Loucy (cell line): ENCODE data around the gene TSHZ2.

Experiments
- H2AFZ ChIP-seq: fragments of 200-600 bp; sonication (generic); 2 replicates; pipeline ENCODE4 v1.6.0; 2016; ENCODE audit warnings: antibody characterized with exemption, mild to moderate bottlenecking, low read length, moderate library complexity
- H3F3A ChIP-seq: fragments of 200-600 bp; 2 replicates; pipeline ENCODE4 v1.6.0; 2016; ENCODE audit warnings: antibody characterized with exemption, low read depth, mild to moderate bottlenecking
- H3K27me3 ChIP-seq: fragments of 200-600 bp; sonication (generic); 2 replicates; pipeline ENCODE4 v1.6.1; 2014; ENCODE audit warnings: low read length, mild to moderate bottlenecking; ENCODE audit not compliant: insufficient read depth, poor library complexity, severe bottlenecking
- H3K36me3 ChIP-seq: fragments of 200-600 bp; sonication (generic); 2 replicates; pipeline ENCODE4 v1.6.1; 2016; ENCODE audit warnings: low read length; ENCODE audit not compliant: insufficient read depth
- H3K4me1 ChIP-seq: fragments of 200-600 bp; sonication (generic); 2 replicates; pipeline ENCODE4 v1.5.1; 2014; ENCODE audit warnings: low read length, mild to moderate bottlenecking; ENCODE audit not compliant: insufficient read depth, poor library complexity, severe bottlenecking
- H3K4me2 ChIP-seq: fragments of 200-600 bp; sonication (generic); 2 replicates; pipeline ENCODE4 v1.6.0; 2014; ENCODE audit warnings: antibody characterized with exemption, low read length, low read depth, mild to moderate bottlenecking; ENCODE audit not compliant: poor library complexity, severe bottlenecking
- H3K4me3 ChIP-seq: fragments of 200-600 bp; sonication (generic); 2 replicates; pipeline ENCODE4 v1.5.1; 2014; ENCODE audit warnings: low read length, mild to moderate bottlenecking, mixed read lengths; ENCODE audit not compliant: poor library complexity, severe bottlenecking
- H3K79me2 ChIP-seq: fragments of 200-600 bp; sonication (generic); 2 replicates; pipeline ENCODE4 v1.6.1; 2014; ENCODE audit warnings: low read length; ENCODE audit not compliant: insufficient read depth
- H3K9ac ChIP-seq: fragments of 200-600 bp; sonication (generic); 2 replicates; pipeline ENCODE4 v1.6.0; 2014; ENCODE audit warnings: mild to moderate bottlenecking, low read depth, low read length, moderate library complexity; ENCODE audit not compliant: poor library complexity, severe bottlenecking
- H3K9me2 ChIP-seq: fragments of 200-600 bp; sonication (generic); replicated peaks from 2 replicates; pipeline ENCODE4 v1.6.1; 2016; ENCODE audit warnings: low read depth, low read length, mixed read lengths
- H3K9me3 ChIP-seq: fragments of 200-600 bp; sonication (generic); 2 replicates; pipeline ENCODE4 v1.6.1; 2014; ENCODE audit warnings: mild to moderate bottlenecking, antibody characterized with exemption, low read length, low read depth; ENCODE audit not compliant: insufficient read depth
- H4K20me1 ChIP-seq: fragments of 200-600 bp; sonication (generic); 2 replicates; pipeline ENCODE4 v1.6.0; 2014; ENCODE audit warnings: antibody characterized with exemption, low read length, mild to moderate bottlenecking; ENCODE audit not compliant: insufficient read depth, poor library complexity, severe bottlenecking
- EZH2phosphoT487 ChIP-seq: fragments of 200-600 bp; IDR thresholded peaks from 2 replicates; pipeline ENCODE4 v1.6.1; 2018; ENCODE audit warnings: antibody characterized with exemption, mild to moderate bottlenecking, moderate library complexity, borderline replicate concordance
- TF ChIP-seq, protein P1 (sequence below): fragments of 200-600 bp; sonication (generic); conservative IDR thresholded peaks from 2 replicates; pipeline ENCODE4 v1.5.1; 2014; ENCODE audit warnings: mild to moderate bottlenecking, antibody characterized with exemption, low read length

Gene TSHZ2

DNA sequence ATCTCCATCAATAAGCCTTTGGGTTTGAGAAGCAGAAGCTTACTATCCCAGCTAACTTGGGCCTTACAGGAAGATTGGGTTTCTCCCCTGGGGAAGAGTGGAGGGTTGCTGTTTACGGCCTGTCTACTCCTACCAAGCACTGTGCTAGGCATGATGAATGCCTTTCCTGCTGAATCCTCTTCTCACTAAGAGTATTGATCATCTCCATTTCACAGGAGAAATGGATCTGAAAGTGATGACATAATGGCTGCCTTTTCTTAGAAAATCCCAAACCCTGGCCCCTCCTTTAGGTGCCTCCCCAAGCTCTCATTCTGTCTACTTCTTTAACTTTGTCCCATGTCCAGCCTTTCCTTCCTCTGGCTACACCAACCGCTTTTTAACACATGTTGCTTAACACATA, 66.1 kb downstream of the TSHZ2 start:
- Histone ChIP-seq H3K36me3 (no peaks in the 10 kb centered on the region), H3K4me3 (no peak overlapping the region), H3K9ac (no peak overlapping the region), H4K20me1 (no peaks in the 10 kb centered on the region), H3K4me2 (no peak overlapping the region), H3F3A (no peaks in the 10 kb centered on the region), H2AFZ (no peak overlapping the region), H3K9me2 (no peaks in the 10 kb centered on the region), H3K27me3 (no peaks in the 10 kb centered on the region), H3K79me2 (no peaks in the 10 kb centered on the region), H3K9me3 (no peaks in the 10 kb centered on the region), H3K4me1 (no peaks in the 10 kb centered on the region)
- TF ChIP-seq, protein P1, sequence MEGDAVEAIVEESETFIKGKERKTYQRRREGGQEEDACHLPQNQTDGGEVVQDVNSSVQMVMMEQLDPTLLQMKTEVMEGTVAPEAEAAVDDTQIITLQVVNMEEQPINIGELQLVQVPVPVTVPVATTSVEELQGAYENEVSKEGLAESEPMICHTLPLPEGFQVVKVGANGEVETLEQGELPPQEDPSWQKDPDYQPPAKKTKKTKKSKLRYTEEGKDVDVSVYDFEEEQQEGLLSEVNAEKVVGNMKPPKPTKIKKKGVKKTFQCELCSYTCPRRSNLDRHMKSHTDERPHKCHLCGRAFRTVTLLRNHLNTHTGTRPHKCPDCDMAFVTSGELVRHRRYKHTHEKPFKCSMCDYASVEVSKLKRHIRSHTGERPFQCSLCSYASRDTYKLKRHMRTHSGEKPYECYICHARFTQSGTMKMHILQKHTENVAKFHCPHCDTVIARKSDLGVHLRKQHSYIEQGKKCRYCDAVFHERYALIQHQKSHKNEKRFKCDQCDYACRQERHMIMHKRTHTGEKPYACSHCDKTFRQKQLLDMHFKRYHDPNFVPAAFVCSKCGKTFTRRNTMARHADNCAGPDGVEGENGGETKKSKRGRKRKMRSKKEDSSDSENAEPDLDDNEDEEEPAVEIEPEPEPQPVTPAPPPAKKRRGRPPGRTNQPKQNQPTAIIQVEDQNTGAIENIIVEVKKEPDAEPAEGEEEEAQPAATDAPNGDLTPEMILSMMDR: no peak
- no peak for TF ChIP-seq EZH2phosphoT487

DNA sequence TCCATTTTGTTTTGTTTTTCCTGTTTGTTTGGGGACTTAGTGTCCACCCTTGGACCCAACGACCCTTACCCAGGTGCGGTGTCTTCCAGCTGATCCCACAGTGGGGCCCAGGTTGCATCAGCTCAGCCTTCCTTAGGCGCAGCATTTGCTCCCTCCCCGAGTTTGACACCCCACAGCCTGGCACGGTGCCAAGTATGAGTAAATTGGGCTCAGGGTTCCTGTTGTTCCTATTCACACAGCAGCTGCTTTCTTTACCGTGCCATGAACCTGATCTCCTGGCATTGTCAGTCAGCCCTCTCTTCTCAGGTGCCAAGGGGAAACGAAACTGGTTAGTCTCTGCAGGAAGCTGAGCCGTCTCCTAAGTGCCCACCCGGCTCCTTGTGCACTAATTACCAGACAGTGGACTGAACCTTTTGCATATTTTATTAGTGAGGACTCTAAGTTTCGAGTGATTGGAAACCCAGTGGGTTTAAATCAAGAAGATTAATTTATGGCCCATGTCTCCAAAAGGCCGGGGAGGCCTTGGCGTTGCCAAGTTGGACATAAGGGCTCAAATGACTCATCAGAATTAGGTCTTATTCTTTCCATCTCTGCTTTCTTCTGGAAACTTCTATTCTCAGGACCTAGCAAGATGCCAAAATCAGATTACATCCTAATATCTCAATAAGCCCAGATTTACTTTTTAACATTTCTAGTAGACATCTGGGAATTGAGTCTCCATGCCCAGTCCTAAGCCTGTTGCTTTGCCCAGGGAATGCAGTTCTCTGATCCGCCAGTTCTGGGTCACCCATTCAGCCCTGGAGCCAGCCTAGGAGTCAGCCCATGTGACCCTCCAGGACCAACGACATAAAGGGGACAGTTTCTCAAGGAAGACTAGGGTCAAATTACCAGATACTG, 68.8 kb downstream of the TSHZ2 start:
- TF ChIP-seq, protein P1: no peak
- TF ChIP-seq EZH2phosphoT487: no peak
- Histone ChIP-seq H3K36me3 (no peaks in the 10 kb centered on the region), H2AFZ (no peak overlapping the region), H3K9me3 (no peaks in the 10 kb centered on the region), H3K4me1 (no peaks in the 10 kb centered on the region), H3K9me2 (no peaks in the 10 kb centered on the region), H3K9ac (no peak overlapping the region), H3K4me2 (no peak overlapping the region), H4K20me1 (no peaks in the 10 kb centered on the region), H3K27me3 (no peaks in the 10 kb centered on the region), H3K4me3 (no peak overlapping the region), H3F3A (no peaks in the 10 kb centered on the region), H3K79me2 (no peaks in the 10 kb centered on the region)

DNA sequence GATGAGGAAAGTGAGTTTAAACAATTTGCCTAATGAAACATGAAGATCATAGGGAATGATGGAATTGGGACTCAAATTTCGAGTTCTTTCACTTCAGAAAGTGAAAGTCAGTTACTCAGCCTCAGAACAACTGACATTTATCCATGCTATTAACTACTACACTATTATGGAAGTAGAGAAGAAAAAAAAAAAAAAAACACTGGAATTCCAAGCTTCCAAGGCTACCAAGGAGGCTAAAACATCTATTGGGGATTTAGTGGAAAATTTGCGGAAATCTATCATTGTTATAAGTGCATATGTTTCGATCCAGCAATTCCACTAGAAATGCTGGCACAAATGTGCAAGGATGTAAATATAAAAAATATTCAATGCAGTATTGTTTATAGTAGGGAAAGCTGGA, 70.4 kb downstream of the TSHZ2 start:
- Histone ChIP-seq H3K9ac (no peak overlapping the region), H3K4me3 (no peak overlapping the region), H2AFZ (no peak overlapping the region), H3K4me2 (no peak overlapping the region), H3K27me3 (no peaks in the 10 kb centered on the region), H3K9me2 (no peaks in the 10 kb centered on the region), H3F3A (no peaks in the 10 kb centered on the region), H4K20me1 (no peaks in the 10 kb centered on the region), H3K4me1 (no peaks in the 10 kb centered on the region), H3K79me2 (no peaks in the 10 kb centered on the region), H3K9me3 (no peaks in the 10 kb centered on the region), H3K36me3 (no peaks in the 10 kb centered on the region)
- no peak for TF ChIP-seq EZH2phosphoT487
- TF ChIP-seq, protein P1: no peak
